ENCODE data around the gene CDCP1. TPM values are rescaled to one million over a fixed set of nuclear protein-coding genes. Genes with fewer than 3 reads are reported as not detected.

CDCP1 gene
- total RNA-seq, 4 donors from 2014 or later, result 41.6 to 64.6 (median 53.4) TPM

GRCh38 chr3:45049807-45050206 is 96.4 kb downstream of the CDCP1 start:
- WGBS, 2 donors (ENCODE audit: low coverage in 1 of 2), result 60 to 71% methylated on average over 2 to 4 of the region's 4 CpGs

GRCh38 chr3:45048244-45048643 is 97.9 kb downstream of the CDCP1 start:
- no peaks in the 10 kb centered on the region for H3K27me3 ChIP-seq
- intact Hi-C loops (cut with DNase I; ENCODE audit: low total_unique reads), result no loop called here
- 87% methylated on average over 4 of the region's 4 CpGs; no CpG with 5 or more reads in 1 of the 2 donors for WGBS, 2 donors (ENCODE audit: low coverage in 1 of 2)
- no peak overlapping the region for H3K27ac ChIP-seq
- no peaks in the 10 kb centered on the region for H3K36me3 ChIP-seq
- H3K4me1 ChIP-seq, result peaks cover 0 to 4% (median 0%) of the 10 kb centered on the region in 4 donors
- no peaks in the 10 kb centered on the region for H3K9me3 ChIP-seq
- DNase-seq, result no peak
- in situ Hi-C loops (cut with MboI; ENCODE audit: low pct_ligation_motif_present in 1 of 4, low pct_unique_long_range_greater_than_20kb in 1 of 4, low sequenced_read_pairs in 3 of 4), result loop anchor here (10.0 to 25.0 kb wide), 3 partner anchors 167 to 614 kb away; no protein-coding TSS in a partner anchor
- H3K4me3 ChIP-seq, result no peak overlapping the region
- no peak for TF ChIP-seq POLR2AphosphoS5 (IDR thresholded peaks at IDR 0.05)
- no peak for TF ChIP-seq EP300 (IDR thresholded peaks at IDR 0.05; ENCODE audit: low read depth)
- TF ChIP-seq POLR2A (IDR thresholded peaks at IDR 0.05), result no peak
- TF ChIP-seq, protein P1, sequence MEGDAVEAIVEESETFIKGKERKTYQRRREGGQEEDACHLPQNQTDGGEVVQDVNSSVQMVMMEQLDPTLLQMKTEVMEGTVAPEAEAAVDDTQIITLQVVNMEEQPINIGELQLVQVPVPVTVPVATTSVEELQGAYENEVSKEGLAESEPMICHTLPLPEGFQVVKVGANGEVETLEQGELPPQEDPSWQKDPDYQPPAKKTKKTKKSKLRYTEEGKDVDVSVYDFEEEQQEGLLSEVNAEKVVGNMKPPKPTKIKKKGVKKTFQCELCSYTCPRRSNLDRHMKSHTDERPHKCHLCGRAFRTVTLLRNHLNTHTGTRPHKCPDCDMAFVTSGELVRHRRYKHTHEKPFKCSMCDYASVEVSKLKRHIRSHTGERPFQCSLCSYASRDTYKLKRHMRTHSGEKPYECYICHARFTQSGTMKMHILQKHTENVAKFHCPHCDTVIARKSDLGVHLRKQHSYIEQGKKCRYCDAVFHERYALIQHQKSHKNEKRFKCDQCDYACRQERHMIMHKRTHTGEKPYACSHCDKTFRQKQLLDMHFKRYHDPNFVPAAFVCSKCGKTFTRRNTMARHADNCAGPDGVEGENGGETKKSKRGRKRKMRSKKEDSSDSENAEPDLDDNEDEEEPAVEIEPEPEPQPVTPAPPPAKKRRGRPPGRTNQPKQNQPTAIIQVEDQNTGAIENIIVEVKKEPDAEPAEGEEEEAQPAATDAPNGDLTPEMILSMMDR (IDR thresholded peaks at IDR 0.05), result no peak

More at GRCh38 chr3:45049807-45050206, 96.4 kb downstream of the CDCP1 start:
- intact Hi-C loops (cut with DNase I; ENCODE audit: low total_unique reads), result no loop called here
- Histone ChIP-seq H3K27ac (no peak overlapping the region), H3K27me3 (no peaks in the 10 kb centered on the region), H3K9me3 (no peaks in the 10 kb centered on the region), H3K4me3 (no peak overlapping the region), H3K4me1 (peaks cover 0 to 7% (median under 1%) of the 10 kb centered on the region in 4 donors), H3K36me3 (no peaks in the 10 kb centered on the region)
- in situ Hi-C loops (cut with MboI; ENCODE audit: low pct_ligation_motif_present in 1 of 4, low pct_unique_long_range_greater_than_20kb in 1 of 4, low sequenced_read_pairs in 3 of 4), result loop anchor here (10.0 to 25.0 kb wide), 3 partner anchors 165 to 612 kb away; no protein-coding TSS in a partner anchor
- TF ChIP-seq EP300 (IDR thresholded peaks at IDR 0.05; ENCODE audit: low read depth), result no peak
- TF ChIP-seq POLR2A (IDR thresholded peaks at IDR 0.05), result no peak
- TF ChIP-seq, protein P1 (IDR thresholded peaks at IDR 0.05), result no peak
- TF ChIP-seq POLR2AphosphoS5 (IDR thresholded peaks at IDR 0.05), result no peak
- DNase-seq, result no peak

DNA sequence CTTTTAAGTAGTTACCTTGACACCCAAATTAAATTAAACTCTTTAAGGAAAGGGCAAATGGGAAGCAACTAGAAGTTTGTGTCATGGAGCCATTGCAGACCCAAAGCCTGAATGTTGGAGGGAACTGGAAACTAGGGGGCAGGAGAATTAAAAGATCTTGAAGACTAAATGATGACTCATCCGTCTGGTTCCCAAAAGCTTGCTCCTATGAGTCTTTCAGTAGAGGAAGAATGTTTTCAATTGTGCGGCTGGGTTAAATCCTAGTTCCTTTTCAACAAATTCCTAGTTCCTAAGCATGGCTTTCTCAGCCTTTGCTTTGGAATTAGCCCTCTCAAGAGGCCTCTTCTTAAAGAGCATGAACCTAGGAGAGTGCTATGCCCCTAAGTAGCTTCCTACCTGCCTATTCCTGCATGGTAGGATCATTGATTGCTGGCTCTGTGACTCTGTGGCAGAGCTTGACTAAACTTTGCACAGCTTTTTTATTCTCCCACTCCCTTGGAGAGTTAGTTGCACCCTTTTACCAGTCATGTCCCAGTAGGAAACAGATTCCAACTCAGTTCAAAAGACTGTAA is 102.4 kb downstream of the CDCP1 start:
- in situ Hi-C loops (cut with MboI; ENCODE audit: low pct_ligation_motif_present in 1 of 4, low pct_unique_long_range_greater_than_20kb in 1 of 4, low sequenced_read_pairs in 3 of 4), result loop anchor here (5.0 to 25.0 kb wide), 5 partner anchors 168 to 618 kb away; no protein-coding TSS in a partner anchor
- intact Hi-C loops (cut with DNase I; ENCODE audit: low total_unique reads), result loop anchor here (5.0 kb wide), 1 partner anchor 168 kb away; no protein-coding TSS in a partner anchor
- DNase-seq, result no peak
- H3K36me3 ChIP-seq, result no peaks in the 10 kb centered on the region
- H3K27me3 ChIP-seq, result no peaks in the 10 kb centered on the region
- H3K4me1 ChIP-seq, result peaks cover 0 to 19% (median 6%) of the 10 kb centered on the region in 4 donors
- TF ChIP-seq POLR2A (IDR thresholded peaks at IDR 0.05), result no peak
- TF ChIP-seq POLR2AphosphoS5 (IDR thresholded peaks at IDR 0.05), result no peak
- H3K27ac ChIP-seq, result peak overlapping the region; percentile 7 to 47 (median 29)
- H3K4me3 ChIP-seq, result no peak overlapping the region
- WGBS, 2 donors (ENCODE audit: low coverage in 1 of 2), result 75 to 76% methylated on average over 2 of the region's 2 CpGs
- H3K9me3 ChIP-seq, result no peaks in the 10 kb centered on the region

DNA sequence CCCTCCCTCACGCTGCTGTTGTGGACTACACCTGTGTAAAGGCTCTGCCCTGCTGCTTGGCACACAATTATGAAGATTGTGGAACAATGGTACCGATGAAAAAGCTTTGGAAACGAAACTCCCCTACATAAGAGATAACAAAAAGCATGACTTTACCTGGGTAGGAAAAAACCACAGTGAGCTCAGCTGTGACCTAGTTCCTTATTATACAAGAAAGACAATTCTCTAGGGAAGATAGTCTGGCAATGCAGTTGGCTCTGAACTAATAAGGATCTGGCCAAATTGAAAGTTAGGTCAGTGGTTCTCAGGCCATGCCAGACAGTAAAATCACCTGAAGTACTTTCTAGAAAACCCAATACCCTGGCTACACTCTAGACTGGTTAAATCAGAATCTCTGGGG is 104.0 kb downstream of the CDCP1 start:
- H3K9me3 ChIP-seq, result no peaks in the 10 kb centered on the region
- no peak for TF ChIP-seq POLR2AphosphoS5 (IDR thresholded peaks at IDR 0.05)
- TF ChIP-seq, protein P1 (IDR thresholded peaks at IDR 0.05), result no peak
- no peak for TF ChIP-seq POLR2A (IDR thresholded peaks at IDR 0.05)
- TF ChIP-seq EP300 (IDR thresholded peaks at IDR 0.05; ENCODE audit: low read depth), result no peak
- in situ Hi-C loops (cut with MboI; ENCODE audit: low pct_ligation_motif_present in 1 of 4, low pct_unique_long_range_greater_than_20kb in 1 of 4, low sequenced_read_pairs in 3 of 4), result loop anchor here (5.0 to 25.0 kb wide), 5 partner anchors 170 to 620 kb away; no protein-coding TSS in a partner anchor
- peaks cover 0 to 19% (median 6%) of the 10 kb centered on the region in 4 donors for H3K4me1 ChIP-seq
- intact Hi-C loops (cut with DNase I; ENCODE audit: low total_unique reads), result loop anchor here (5.0 kb wide), 1 partner anchor 170 kb away; no protein-coding TSS in a partner anchor
- no peak for DNase-seq
- H3K4me3 ChIP-seq, result no peak overlapping the region
- WGBS, 2 donors (ENCODE audit: low coverage in 1 of 2), result 57 to 67% methylated on average over 2 to 3 of the region's 3 CpGs
- H3K27ac ChIP-seq, result no peak overlapping the region
- H3K27me3 ChIP-seq, result no peaks in the 10 kb centered on the region
- no peaks in the 10 kb centered on the region for H3K36me3 ChIP-seq

Measured in transverse colon (tissue), 4 donors.